Esophagus muscularis mucosa (tissue), 4 donors: Measurements from ENCODE around the gene PRKN.

ENCODE experiments used
- CTCF ChIP-seq, 3 experiments: fragments of 200-600 bp in 2 of 3; fragments of 450-650 bp in 1 of 3; sonication (generic) in 2 of 3; IDR thresholded peaks; one replicate each; pipeline ENCODE4 v1.5.1; 2017 to 2019; ENCODE audit warnings: antibody characterized with exemption in 3 of 3, mild to moderate bottlenecking in 2 of 3, moderate library complexity in 1 of 3
- EP300 ChIP-seq: sonication (generic); formaldehyde crosslinking; IDR thresholded peaks from one replicate; pipeline ENCODE4 v1.6.1; 2017; ENCODE audit warnings: antibody characterized with exemption
- POLR2A ChIP-seq: fragments of 450-650 bp; IDR thresholded peaks from one replicate; pipeline ENCODE4 v1.6.1; 2017; ENCODE audit warnings: antibody characterized with exemption, moderate library complexity, mild to moderate bottlenecking, low read depth

DNA sequence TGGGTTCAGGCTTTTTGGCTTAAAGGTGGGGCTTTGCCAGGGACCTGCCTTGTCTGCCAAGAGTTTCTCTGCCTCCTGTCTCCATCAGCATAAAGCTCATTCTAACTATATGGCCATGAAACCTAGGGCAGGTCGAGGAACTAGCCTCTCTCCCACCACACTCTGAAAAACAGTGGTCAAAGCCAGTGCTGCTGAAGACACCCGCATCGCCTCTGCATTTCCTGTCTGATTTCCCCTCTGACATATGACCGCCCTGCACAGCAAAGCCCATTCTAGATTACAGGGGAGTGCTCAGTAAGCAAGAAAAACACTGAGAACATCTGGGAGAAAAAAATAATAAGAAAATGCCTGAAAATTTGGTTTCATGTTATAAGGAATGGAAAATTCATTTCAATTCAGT, 573.6 kb downstream of the PRKN start:
- TF ChIP-seq EP300 (no peak), POLR2A (no peak), CTCF (IDR thresholded peaks at IDR 0.05) (no peak)
